ENCODE measurements around the gene SMYD3. TPM values are rescaled to one million over a fixed set of nuclear protein-coding genes. Genes with fewer than 3 reads are reported as not detected.
"Not testable (repeated sequence)": the region's sequence is repeated elsewhere in the genome, so short reads cannot be mapped to it uniquely, and the experiment has no call there.

Gene SMYD3
- polyA plus RNA-seq, 12 donors = 7.7 to 11.6 (median 9.9) TPM; not detected in 2

DNA sequence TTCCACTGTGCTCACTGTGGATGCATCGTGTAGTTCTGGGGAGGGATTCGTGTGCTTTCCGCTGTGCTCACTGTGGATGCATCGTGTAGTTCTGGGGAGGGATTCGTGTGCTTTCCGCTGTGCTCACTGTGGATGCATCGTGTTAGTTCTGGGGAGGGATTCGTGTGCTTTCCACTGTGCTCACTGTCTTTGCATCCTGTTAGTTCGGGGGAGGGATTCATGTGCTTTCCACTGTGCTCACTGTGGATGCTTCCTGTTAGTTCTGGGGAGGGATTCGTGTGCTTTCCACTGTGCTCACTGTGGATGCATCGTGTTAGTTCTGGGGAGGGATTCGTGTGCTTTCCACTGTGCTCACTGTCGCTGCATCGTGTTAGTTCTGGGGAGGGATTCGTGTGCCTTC, 435.1 kb downstream of the SMYD3 start:
- DNase-seq = not testable (repeated sequence)

DNA sequence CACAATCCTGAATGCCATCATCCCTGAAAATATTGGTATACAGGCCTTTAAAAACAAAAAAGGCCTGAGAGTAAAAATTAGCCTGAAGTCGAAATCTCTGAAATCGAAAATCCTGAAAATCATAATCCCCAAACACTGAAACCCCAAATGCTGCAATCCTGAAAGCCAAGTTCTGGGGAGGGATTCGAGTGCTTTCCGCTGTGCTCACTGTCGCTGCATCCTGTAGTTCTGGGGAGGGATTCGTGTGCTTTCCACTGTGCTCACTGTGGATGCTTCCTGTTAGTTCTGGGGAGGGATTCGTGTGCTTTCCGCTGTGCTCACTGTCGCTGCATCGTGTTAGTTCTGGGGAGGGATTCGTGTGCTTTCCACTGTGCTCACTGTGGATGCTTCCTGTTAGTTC, 435.5 kb downstream of the SMYD3 start:
- DNase-seq = not testable (repeated sequence)

DNA sequence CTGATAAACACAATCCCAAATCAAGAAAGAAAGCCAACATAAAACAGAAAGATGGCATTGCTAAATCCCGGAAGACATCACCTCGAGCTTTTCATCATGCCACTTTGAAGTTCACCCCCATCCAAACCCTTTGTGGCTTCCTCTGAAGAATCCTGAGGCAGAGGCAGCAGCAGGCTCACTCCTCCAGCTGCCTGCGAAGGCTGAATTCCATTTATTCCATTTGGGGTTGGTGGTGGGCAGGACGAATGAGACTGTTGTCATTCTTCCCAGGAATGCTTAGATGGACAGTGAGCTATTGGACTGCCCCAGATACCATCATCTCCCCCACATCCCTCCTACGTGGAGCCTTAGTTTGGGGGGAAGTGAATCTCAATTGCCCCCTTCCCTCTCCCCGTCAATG, 437.5 kb downstream of the SMYD3 start:
- no peak for DNase-seq

DNA sequence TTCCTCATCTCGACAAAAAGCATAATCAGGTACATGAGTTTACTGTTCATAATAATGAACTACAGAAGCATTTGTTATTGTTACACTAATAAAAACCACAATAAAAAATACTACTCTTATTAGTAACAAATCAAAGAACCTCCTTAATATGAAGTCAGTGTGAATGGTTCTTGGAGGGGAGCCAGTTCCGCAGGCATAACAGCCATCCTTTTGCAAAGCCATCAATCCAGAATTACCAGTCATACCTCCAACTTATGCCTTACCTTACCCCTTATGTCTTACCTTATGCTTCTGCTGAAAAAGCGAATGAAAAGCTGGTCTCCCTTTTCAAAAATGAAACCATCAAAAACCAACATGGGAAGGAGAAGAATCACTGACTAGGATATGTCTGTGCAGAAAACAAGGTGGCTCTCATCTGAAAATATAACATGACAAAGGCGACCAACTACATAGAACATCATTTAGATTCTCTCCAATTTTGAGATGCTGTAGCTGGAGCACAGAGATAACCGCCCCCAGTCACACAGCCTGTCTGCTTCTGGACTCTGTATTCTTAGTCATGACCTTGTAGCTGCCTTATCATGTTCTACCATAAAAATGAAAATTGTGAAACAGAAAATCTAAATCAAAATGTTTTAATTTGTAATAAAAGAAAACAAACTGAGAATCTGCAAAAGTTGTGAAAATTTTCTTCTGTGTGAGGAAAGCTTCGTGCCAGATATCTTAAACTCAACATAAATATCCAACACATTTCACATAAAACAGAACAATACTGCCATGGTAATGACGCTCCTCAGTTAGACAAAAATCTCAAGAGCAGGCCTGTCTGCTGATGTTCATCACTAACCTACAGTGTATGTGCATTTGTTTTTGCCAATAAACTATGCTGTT, 438.2 kb downstream of the SMYD3 start:
- DNase-seq = no peak

DNA sequence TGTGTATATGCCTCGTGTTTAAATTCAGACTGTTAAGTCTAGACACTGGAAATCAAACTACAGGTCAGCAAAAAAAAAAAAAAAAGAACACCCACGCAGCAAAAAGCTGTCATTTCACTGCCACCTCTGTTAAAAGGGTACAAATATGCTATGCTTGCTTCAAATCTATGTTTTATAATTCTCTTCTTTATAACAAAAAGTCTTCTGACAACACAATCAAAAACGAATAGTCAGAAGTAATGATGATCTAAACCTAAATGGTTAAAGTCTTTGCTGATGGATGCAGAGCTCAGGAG, 438.9 kb downstream of the SMYD3 start:
- no peak for DNase-seq

DNA sequence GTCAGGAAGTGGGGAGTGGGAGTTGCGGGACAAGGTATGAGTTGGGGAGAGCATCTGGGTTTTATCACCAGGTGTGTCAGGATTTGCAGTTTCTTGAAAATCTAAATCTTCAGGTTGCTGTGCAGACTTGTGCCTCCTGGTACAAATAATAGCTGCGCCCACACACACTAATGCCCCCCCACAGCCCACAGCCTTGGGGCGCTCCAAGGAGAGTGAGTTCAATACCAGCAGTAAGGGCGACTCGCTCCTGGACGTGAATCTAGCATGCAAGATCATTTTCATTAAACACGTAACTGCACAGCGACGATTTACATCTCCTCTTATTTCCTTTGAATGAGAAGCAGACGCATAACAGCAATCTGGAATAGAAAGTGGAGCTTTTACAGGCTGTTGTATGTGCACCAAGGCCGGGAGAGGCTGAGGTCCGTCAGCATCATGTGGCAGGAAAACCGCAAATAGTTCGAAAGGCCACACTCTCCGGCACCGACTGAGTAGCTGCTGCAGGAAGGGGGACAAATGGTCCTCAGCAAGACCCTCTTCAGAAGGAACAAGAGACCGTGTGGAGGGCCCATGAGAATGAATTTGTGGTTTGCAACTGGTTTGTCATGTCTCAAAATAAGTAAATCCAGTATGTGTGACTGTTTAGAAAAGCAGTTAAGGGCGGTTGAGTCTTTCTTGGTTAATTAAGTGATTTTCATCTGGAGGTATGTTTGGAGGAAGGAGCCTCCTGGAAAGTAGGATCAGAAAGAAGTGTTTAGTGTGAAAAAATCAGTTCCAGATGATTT, 439.5 kb downstream of the SMYD3 start:
- peak; percentile 5 for DNase-seq

DNA sequence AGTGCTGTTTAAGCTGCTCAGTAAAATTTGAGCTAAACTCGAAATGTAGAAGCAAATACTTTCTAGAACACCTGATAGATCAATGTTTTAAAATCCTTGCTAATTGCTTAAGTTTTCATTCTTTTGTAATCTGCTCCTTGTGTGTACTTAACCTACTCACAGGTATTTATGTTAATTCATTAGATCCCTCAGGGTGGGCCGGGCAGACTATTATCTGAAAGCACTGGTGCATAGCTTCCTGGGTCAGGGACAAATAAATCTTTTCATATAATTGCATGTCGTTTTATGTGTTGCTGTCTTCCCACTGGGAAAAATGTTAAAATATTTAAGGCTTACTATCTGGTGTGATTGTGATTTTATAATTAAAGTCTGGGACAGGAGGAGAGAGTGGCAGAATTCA, 440.5 kb downstream of the SMYD3 start:
- no peak for DNase-seq

DNA sequence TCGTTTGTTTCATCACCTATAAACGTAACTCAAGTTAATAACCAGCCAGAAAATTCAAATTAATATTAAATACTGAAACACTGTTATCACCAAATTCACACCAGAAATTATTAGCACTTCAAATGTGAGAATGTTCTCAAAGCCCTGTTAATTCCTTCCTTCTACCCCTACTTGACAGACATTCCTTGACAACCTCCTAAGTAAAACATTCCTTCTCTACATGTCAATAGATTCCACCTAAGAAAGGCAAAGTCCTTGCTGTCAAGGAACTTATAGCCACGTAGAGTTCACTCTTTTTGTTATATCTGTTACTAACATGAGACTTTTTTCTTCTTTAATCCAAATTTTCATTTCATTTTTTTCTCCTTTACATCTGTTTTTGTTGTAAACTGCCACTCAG, 441.5 kb downstream of the SMYD3 start:
- DNase-seq = no peak

DNA sequence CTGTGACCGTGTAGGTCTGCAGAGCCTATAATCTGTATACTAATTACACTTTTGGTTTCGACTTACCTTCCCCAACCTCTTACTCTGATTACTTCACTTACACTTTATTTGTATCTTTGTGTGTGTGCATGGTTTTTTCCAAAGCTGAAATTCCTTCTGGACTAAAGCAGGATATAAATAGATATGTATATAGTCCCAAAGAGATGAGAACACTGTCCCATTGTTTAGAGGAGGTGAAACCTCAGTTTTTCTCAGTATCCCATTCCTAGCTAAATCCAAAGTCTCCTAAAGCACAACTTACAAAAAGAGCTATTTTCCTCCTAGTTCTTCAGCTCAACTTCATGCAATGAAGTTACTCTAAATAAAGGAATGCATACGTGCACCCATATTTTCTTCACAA, 442.2 kb downstream of the SMYD3 start:
- DNase-seq = no peak

DNA sequence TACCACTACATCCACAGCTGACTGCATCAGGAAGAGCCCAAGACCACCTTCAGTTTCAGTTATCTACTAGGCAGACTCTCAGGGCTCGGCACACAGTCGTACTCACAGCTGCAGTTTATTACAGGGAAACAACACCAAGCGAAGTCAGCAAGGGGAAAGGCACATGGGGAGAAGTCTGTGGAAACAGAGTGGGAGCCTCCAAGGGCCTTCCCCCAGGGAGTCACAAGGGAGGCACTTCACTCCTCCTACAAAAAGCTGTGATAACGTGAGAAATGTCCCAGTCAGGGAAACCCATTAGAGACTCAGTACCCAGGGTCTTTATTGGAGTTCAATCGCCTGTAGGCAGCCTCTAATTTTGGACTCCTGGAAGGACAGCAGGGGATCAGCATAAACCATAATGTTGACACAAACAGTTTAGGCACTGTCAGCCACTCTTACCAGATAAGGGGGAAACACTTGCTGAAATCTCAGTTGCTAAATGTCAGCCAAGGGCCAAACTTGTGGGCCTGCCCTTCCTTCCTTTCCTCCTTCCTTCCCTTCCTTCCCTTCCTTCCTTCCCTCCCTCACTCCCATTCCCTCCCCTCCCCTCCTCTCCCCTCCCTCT, 444.0 kb downstream of the SMYD3 start:
- no peak for DNase-seq

DNA sequence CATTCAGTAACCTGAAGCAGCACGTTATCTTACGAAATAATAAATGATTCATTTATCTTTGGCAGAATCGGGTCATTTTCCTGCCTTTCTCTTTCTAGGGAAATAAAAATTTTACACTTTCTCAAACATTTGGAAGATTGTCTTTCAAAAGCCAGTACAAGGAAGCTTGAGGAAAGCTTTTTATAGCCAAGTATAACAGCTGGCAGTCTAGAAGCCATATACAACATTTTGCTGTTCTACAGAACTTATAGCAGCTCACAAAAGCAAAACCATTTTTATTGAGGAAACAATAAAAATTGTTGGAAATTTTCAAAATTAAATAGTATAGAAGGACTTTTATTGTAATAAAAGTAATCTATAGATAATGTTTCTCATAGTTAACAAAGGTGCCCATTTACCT, 448.6 kb downstream of the SMYD3 start:
- no peak for DNase-seq

DNA sequence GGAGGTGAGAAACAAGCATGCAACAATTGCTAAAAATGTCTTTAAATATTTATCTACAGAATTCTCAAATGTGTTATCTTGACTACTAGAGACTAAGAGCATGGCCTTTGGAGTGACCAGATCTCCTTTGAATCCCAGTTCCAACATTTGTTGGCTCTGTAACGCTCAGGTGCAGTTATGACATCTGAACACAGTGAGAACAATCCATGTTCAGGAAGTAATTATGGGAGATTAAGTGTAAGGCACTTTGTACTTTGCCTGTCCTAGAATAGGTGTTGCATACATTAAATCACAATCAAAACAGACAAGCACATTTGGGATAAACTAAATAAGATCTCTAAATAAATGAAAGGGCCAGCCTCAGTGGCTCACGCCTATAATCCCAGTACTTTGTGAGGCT, 454.5 kb downstream of the SMYD3 start:
- no peak for DNase-seq

DNA sequence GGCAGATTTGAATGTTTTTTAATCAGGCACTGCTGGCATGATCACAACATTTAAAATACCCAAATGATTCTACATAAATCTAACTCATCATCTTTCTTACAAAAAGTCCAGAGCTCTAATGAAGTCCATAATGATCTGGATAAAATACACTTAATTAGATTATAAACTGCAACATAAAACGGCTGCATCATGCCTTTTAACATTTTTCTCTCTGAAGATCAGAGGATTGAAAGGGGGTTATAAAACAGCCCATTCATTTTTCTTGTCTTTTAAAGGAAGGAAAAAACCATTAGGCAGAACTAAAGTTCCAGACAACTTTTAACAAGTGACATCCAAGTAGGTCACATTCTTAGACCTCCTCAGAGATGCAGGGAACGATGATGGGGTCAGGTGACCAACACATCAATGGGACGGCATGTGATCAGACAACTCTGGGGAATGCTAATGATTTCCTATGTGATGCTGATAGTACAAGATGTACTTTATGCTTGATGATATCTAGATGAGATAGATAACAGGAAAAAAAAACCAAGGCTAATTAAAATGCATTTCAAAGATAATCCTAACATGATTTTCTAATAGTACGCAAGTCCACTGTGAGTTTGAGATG, 455.1 kb downstream of the SMYD3 start:
- DNase-seq = no peak

DNA sequence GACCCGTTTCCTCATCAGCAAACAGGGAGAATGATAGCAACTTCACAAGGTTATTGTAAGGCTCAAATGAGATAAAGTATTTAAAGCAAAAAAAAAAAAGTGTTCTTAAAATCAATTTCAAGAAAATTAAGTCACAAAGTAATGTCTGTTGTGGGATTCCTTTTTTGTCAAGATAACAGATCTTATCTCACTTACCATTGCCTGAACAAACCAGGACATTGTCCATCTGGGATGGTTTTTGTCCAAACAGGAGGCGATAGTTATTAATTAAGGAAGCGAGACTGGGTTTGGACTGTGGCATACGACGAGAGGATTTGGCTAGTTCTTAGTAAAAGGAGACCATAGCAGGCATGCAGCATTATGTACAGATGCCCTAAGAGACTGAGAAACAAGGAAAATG, 458.4 kb downstream of the SMYD3 start:
- no peak for DNase-seq

DNA sequence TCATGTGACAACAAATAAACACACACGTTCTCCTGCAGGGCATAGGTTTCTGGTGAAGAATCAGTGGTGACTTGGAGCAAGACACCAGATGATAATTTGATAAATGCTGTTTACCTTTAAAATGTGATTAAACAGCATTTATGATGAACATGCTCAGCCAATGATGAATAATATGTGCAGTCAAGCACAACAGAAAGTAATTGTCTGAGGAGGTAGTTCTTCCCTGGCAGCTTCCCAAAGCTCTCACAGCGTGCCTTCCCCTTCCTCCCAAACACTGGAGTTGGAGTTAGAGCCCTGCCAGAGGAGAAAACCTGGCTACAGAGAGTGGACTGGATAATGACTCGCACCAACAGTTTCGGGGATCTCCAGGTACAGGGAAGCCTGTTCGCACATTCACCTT, 463.5 kb downstream of the SMYD3 start:
- DNase-seq = no peak

DNA sequence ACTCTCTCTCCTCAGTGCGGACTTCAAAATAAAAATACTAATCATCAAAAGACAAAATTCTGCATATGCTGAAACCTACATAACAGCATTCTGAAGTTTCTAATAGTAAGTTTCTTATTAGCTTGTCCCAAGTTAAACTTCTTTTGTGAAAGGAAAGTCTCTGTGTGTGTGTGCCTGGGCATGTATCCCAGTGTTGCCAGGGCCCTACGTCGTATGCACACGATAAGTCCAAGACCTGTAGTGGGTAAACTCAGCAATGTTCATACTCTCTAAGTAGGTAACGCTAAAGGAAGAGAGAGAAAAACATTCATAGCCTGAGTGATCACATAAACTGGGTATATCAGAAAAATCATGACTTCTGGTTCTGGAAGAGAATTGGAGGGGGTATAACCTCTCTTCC, 465.7 kb downstream of the SMYD3 start:
- no peak for DNase-seq

DNA sequence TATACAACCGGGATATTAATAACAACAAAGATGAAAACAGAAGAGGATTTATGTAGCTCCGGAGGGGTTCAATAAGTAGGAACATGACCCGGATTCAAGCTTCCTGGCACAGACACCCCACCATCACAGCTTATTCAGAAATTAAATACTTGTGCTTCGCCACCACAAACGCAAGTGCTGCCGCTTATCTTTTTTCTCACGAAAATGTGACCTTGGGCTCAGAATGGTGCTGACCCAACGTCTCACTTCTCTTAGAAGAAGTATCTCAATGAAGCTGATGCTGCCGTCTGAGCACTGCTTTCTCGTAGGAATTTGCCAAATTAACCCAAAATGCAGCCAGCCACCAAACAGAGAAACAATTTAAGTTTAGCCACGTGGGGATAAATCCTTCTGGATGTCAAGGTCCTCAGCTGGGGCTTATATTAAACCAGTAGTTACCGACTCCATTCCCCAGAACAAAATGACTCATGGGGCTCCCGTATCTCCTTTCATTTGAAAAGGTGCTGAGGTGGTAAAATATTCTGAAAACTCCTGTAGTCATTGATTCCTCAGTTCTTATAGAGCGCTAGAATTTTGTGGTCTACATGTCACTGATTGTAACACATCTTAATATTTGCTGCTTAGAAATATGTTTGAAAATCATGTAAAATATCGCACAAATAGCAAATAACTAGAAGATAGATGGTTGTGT, 466.7 kb downstream of the SMYD3 start:
- no peak for DNase-seq

DNA sequence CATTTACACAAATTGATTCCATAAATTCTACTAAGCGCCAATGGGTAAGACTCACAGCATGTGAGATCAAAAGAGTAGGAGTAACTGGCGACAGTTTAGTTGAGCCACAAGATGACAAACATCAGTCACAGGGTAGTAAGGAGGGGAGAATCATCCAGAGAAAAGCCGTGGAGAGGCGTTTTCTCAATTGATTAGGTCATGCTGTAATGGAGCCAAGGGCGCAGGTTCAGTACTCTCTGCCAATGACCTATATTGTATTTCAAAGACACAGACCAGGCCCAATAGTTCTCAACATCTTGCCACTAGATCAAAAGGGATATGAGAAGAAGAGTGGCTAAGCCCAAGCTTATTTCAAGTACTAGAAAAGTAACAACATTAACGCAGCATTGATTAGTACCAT, 467.5 kb downstream of the SMYD3 start:
- DNase-seq = no peak

DNA sequence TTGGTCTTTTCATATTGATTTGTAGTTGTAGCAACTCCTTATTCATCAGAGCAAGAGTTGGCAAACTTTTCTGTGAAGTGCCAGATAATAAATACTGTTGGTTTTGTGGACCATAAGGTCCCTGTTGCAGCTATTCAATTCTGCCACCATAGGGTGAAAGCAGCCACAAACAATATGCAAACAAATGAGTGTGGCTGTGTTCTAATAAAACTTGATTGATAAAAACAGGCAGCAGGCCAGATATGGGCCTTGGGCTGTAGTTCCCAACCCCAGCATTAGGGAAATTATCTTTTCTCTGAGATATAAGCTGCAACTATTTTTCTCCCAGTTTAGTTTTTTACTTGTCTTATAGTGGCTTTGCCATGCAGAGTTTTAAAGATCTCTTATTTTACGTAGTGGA, 469.2 kb downstream of the SMYD3 start:
- DNase-seq = no peak

DNA sequence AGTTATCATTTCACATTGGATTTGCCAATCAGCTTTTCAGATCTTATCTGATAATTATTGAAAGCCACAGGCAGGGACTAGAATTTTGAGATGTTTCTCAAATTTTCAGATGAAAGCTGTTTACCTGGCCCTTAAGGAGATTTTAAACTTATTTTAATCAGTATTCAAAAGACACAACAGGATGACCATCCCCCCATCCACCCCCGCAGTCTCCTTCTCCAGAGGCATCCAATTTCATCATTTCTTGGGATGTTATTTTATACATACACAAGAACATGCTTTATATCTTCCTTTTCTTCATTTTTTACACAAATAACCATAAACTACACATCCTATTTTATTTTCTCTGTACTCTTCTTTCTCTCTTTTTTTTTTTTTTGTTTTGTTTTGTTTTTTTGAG, 470.9 kb downstream of the SMYD3 start:
- no peak for DNase-seq

DNA sequence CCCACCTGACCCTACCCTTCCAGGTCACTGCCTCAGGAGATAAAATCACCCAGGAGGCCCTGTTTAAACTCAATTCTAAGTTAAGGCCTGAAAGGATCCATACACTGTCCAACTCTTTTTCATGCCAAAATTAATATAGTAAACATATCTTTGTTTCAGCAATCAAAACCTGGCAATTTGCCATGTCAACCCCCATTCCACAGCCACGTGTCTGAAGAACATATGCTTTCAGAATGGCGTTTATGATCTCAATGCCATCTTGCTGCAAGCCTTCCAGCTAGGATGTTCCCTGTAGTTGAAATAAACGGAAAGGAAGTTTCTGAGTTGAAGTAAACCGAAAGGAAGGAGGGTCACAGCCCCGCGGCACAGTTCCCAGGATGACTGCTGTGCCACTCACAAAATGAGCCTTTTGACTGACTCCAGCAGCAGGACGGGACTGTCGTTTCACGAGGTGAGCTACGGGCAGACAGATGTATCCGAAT, 472.0 kb downstream of the SMYD3 start:
- DNase-seq = no peak

DNA sequence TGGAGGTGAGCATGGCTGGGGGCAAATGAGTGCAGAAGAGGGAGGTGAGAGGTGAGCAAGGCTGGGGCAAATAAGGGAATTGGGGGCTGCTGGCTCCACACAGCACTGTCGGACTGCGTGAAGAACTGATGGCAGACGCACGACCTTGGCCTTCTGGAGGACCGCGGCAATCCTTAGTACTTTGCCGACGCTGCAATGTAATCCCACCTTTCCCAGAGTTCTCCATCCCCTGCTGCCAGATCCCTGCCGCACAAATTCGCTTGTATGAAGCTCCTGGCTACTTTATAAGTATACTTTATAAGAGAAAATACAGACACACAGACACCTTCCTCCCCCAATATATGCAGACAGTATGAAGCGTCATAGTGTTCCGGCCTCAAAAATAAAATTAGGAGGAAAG, 472.4 kb downstream of the SMYD3 start:
- no peak for DNase-seq
